ENCODE results near the gene RERE. TPM values are rescaled to one million over a fixed set of nuclear protein-coding genes. Genes with fewer than 3 reads are reported as not detected.
A peak's percentile ranks its signal among the peaks of the same experiment; 100 is the strongest.

Gene RERE
- total RNA-seq, 1 donor from 2014 or later: 88.5 TPM

DNA sequence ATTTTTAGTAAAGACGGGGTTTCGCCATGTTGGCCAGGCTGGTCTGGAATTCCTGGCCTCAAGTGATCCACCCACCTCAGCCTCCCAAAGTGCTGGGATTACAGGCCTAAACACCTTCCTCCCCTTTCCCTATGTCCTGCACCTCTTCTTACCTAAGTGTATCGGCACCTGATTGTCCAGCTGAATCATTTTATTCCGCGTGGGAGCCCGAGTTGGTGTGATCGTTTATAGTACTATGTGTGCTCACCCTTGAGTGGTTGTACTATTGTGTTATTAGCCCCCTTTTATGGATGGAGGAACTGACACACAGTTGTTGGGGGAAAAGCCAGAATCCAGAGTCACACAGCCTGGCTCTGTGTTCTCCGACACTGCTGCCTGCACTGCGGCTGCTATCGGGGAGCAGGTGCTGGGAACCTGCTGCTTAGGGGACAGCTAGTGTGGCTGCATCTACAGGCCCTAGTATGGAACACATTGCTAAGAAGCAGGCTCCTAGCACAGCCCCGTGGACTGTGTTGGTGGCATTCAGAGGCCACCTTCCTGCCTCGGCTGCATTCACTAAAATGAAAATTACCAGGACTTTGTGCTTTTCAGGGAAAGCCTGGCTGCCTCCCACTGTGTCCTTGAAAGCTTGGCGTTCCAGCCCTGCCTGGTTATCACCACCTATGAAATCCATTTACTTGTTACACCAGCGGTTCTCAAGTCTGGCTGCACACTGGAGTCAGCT lies 39.4 kb upstream of the RERE start:
- DNase-seq (no peak), ATAC-seq (no peak)
- Histone ChIP-seq H3K27me3 (ENCODE audit: low read depth) (no peaks in the 10 kb centered on the region), H3K27ac (no peak overlapping the region), H3K4me3 (no peak overlapping the region), H3K9me3 (no peaks in the 10 kb centered on the region), H3K4me1 (peaks cover 17% of the 10 kb centered on the region), H3K36me3 (peaks cover 59% of the 10 kb centered on the region)
- intact Hi-C loops (cut with DNase I): no loop called here
- TF ChIP-seq, protein P1, sequence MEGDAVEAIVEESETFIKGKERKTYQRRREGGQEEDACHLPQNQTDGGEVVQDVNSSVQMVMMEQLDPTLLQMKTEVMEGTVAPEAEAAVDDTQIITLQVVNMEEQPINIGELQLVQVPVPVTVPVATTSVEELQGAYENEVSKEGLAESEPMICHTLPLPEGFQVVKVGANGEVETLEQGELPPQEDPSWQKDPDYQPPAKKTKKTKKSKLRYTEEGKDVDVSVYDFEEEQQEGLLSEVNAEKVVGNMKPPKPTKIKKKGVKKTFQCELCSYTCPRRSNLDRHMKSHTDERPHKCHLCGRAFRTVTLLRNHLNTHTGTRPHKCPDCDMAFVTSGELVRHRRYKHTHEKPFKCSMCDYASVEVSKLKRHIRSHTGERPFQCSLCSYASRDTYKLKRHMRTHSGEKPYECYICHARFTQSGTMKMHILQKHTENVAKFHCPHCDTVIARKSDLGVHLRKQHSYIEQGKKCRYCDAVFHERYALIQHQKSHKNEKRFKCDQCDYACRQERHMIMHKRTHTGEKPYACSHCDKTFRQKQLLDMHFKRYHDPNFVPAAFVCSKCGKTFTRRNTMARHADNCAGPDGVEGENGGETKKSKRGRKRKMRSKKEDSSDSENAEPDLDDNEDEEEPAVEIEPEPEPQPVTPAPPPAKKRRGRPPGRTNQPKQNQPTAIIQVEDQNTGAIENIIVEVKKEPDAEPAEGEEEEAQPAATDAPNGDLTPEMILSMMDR (IDR thresholded peaks at IDR 0.05): no peak

DNA sequence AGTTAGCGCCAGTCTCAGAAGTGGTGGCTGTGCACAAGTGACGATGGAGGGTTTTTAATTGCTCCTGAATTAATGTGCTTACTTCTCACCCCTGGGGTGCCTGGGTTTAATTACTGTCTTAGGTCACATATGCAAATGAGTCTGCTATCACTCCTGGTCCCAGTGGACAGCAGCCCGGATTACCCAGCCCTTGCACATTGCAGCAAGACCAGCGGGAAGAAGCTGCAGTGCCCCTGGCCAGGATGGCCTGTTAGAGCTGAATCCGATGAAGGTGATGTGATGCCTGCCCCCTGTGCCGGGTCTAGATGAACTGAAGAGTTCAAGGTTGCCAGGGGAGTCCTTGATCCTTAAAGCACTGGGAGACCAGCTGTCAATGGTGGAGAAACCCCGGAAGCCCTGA lies 36.8 kb upstream of the RERE start:
- peaks cover 33% of the 10 kb centered on the region for H3K36me3 ChIP-seq
- DNase-seq (no peak), ATAC-seq (no peak)
- H3K27ac ChIP-seq: no peak overlapping the region
- TF ChIP-seq, protein P1 (IDR thresholded peaks at IDR 0.05): no peak
- intact Hi-C loops (cut with DNase I): no loop called here
- H3K4me1 ChIP-seq: peaks cover 20% of the 10 kb centered on the region
- no peaks in the 10 kb centered on the region for H3K9me3 ChIP-seq
- H3K27me3 ChIP-seq (ENCODE audit: low read depth): no peaks in the 10 kb centered on the region
- H3K4me3 ChIP-seq: no peak overlapping the region

DNA sequence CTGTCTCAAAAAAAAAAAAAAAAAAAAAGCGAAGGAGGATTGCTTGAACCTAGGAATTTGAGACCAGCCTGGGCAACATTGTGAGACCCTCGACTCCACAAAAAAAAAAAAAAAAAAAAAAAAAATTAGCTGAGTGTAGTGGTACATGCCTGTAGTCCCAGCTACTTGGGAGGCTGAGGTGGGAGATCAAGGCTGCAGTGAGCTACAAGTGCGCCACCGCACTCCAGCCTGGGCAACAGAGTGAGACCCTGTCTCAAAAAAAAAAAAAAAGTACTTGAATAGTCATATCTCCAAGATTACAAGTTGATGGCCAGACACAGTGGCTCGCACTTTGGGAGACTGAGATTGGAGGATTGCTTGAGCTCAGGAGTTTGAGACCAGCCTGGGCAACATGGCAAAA lies 33.6 kb upstream of the RERE start:
- Histone ChIP-seq H3K9me3 (no peaks in the 10 kb centered on the region), H3K4me1 (peaks cover 15% of the 10 kb centered on the region), H3K4me3 (no peak overlapping the region), H3K27me3 (ENCODE audit: low read depth) (no peaks in the 10 kb centered on the region), H3K36me3 (peaks cover 5% of the 10 kb centered on the region), H3K27ac (no peak overlapping the region)
- intact Hi-C loops (cut with DNase I): no loop called here
- TF ChIP-seq, protein P1 (IDR thresholded peaks at IDR 0.05): no peak
- ATAC-seq (no peak), DNase-seq (no peak)

DNA sequence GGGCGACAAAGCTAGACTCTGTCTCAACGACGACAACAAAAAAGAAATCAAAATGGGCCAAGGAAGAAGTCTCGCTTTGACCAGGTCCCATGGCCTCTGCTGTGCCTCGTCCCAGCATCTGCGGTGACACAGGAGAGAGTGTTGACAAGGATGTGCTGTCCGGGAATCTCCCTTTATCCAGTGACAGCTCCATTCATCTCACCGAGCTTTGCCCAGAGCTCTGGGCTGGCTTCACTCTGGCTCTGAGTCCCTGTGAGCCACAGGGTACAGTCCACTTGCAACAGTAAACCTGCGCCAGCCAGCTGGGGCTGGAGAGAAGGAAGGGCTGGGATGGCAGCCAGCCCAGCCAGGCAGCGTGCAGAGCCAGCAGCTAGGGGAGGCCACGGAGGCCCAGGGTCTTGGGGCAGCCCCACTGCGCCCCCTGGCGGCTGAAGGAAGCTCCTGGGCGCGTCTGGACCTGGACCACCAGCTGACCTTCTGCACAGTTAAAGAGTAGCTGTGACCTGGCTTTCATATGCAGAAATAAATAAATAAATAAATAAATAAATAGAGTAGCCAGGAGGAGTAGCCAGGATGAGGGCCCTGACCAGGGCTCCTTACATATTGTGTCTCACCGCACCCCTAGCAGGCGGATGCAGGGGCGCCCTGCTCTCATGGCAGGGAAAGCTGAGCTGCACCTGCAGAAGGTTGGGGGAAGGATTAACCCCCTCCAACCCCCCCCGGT lies 31.4 kb upstream of the RERE start:
- no peak overlapping the region for H3K4me3 ChIP-seq
- peaks cover 24% of the 10 kb centered on the region for H3K4me1 ChIP-seq
- H3K27ac ChIP-seq: peak overlapping the region; percentile 26
- DNase-seq (peak; percentile 94), ATAC-seq (peak; percentile 97 to 98)
- peaks cover under 1% of the 10 kb centered on the region for H3K36me3 ChIP-seq
- TF ChIP-seq, protein P1 (IDR thresholded peaks at IDR 0.05): peak; percentile 95
- H3K9me3 ChIP-seq: no peaks in the 10 kb centered on the region
- H3K27me3 ChIP-seq (ENCODE audit: low read depth): no peaks in the 10 kb centered on the region
- intact Hi-C loops (cut with DNase I): no loop called here

DNA sequence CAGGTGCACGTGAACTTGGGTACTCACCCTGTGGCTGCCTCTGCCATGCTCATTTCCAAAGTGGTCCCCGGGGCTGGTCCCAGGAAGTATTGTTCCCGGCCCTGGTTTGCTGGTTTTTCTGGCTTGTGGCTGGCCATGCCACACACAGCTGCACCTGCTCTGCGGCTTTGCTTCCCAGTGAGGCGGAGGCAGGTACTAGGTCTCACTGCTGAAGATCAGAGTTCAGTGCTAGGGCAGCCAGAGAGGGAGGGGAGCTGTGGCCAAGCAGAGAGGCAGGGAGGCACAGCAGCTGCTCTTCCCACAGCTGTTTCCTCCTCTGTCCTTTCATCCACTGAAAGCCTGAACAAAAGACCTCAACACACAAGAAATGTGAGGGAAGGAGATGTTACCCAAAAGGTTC lies 30.6 kb upstream of the RERE start:
- TF ChIP-seq, protein P1 (IDR thresholded peaks at IDR 0.05): no peak
- Histone ChIP-seq H3K9me3 (no peaks in the 10 kb centered on the region), H3K4me1 (peaks cover 24% of the 10 kb centered on the region), H3K27me3 (ENCODE audit: low read depth) (no peaks in the 10 kb centered on the region), H3K36me3 (no peaks in the 10 kb centered on the region), H3K27ac (peak overlapping the region; percentile 26), H3K4me3 (no peak overlapping the region)
- DNase-seq (no peak), ATAC-seq (no peak)
- intact Hi-C loops (cut with DNase I): no loop called here

Data from lower lobe of right lung (tissue), 2 donors.